ENCODE data around the gene TLE5.
A peak's percentile ranks its signal among the peaks of the same experiment; 100 is the strongest.

TLE5 gene

DNA sequence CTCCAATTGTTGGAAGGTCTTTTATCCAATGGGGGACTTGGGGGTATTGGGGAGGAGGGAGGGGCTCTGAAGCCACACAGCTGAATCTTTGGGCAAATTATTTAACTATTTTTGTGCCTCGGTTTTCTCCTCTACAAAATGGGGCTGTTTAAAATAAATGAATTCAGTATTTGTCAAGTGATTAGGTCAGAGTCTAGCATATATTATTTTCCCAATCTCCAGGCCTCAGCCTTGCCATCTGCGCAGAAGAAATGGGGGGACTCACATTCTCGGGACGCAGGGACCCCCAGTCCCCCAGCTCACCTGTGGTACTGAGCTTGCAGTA, 1.5 kb downstream of the TLE5 start:
- Histone ChIP-seq H3K9me3 (ENCODE audit: insufficient read depth, low read length) (no peaks in the 10 kb centered on the region), H3K9me2 (replicated peaks; ENCODE audit: insufficient read depth, low read length) (no peaks in the 10 kb centered on the region), H3K79me2 (ENCODE audit: insufficient read depth, low read length) (no peaks in the 10 kb centered on the region; the same call in 1 of the 2 replicates), H4K20me1 (ENCODE audit: low read depth, low read length) (no peaks in the 10 kb centered on the region), H3K27ac (ENCODE audit: low read depth, low read length) (peak overlapping the region; percentile 94), H3K36me3 (ENCODE audit: low read length) (no peaks in the 10 kb centered on the region), H3F3A (ENCODE audit: insufficient read depth) (peaks cover 19% of the 10 kb centered on the region), H3K4me2 (ENCODE audit: low read depth, low read length, poor library complexity, severe bottlenecking) (peak overlapping the region; percentile 66), H2AFZ (ENCODE audit: low read depth, low read length, severe bottlenecking) (no peak overlapping the region), H3K9ac (ENCODE audit: low read length) (peak overlapping the region; percentile 84), H3K4me3 (ENCODE audit: insufficient read depth, low read length, poor library complexity, severe bottlenecking) (peak overlapping the region; percentile 77), H3K27me3 (ENCODE audit: low read length) (no peaks in the 10 kb centered on the region)
- TF ChIP-seq, protein P1, sequence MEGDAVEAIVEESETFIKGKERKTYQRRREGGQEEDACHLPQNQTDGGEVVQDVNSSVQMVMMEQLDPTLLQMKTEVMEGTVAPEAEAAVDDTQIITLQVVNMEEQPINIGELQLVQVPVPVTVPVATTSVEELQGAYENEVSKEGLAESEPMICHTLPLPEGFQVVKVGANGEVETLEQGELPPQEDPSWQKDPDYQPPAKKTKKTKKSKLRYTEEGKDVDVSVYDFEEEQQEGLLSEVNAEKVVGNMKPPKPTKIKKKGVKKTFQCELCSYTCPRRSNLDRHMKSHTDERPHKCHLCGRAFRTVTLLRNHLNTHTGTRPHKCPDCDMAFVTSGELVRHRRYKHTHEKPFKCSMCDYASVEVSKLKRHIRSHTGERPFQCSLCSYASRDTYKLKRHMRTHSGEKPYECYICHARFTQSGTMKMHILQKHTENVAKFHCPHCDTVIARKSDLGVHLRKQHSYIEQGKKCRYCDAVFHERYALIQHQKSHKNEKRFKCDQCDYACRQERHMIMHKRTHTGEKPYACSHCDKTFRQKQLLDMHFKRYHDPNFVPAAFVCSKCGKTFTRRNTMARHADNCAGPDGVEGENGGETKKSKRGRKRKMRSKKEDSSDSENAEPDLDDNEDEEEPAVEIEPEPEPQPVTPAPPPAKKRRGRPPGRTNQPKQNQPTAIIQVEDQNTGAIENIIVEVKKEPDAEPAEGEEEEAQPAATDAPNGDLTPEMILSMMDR (IDR thresholded peaks at IDR 0.05; ENCODE audit: insufficient read depth, low read length, poor library complexity, severe bottlenecking) = no peak
- no peak for TF ChIP-seq EZH2phosphoT487 (conservative IDR thresholded peaks at IDR 0.05; ENCODE audit: low read length)

DNA sequence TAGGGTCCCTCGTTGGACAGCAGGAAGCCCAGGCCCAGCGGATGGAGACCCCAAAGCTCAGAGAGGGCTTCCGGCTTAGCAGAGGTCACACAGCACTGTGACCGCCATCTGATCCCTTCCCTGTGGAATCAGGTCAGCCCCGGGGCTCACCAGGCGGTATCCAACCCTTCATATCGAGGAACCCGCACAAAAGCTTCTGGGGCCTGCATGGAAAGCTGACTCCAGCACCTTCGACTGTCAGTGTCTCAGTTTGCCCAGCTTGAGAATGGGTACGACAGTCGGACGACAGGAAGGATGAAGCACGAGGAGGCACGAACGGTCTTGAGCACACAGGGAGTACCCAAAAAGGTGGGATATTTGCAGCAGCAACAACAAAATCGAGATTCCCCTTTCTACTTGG, 2.6 kb downstream of the TLE5 start:
- H3K9ac ChIP-seq (ENCODE audit: low read length) = no peak overlapping the region
- no peaks in the 10 kb centered on the region for H3K9me2 ChIP-seq (replicated peaks; ENCODE audit: insufficient read depth, low read length)
- H3K27me3 ChIP-seq (ENCODE audit: low read length) = no peaks in the 10 kb centered on the region
- no peak for TF ChIP-seq EZH2phosphoT487 (conservative IDR thresholded peaks at IDR 0.05; ENCODE audit: low read length)
- TF ChIP-seq, protein P1 (IDR thresholded peaks at IDR 0.05; ENCODE audit: insufficient read depth, low read length, poor library complexity, severe bottlenecking) = no peak
- H3F3A ChIP-seq (ENCODE audit: insufficient read depth) = peaks cover 19% of the 10 kb centered on the region
- no peaks in the 10 kb centered on the region; the same call in 1 of the 2 replicates for H3K79me2 ChIP-seq (ENCODE audit: insufficient read depth, low read length)
- no peaks in the 10 kb centered on the region for H3K9me3 ChIP-seq (ENCODE audit: insufficient read depth, low read length)
- H3K36me3 ChIP-seq (ENCODE audit: low read length) = no peaks in the 10 kb centered on the region
- no peak overlapping the region for H3K27ac ChIP-seq (ENCODE audit: low read depth, low read length)
- H4K20me1 ChIP-seq (ENCODE audit: low read depth, low read length) = no peaks in the 10 kb centered on the region
- H2AFZ ChIP-seq (ENCODE audit: low read depth, low read length, severe bottlenecking) = no peak overlapping the region
- no peak overlapping the region for H3K4me3 ChIP-seq (ENCODE audit: insufficient read depth, low read length, poor library complexity, severe bottlenecking)
- no peak overlapping the region for H3K4me2 ChIP-seq (ENCODE audit: low read depth, low read length, poor library complexity, severe bottlenecking)

GRCh38 chr19:3058821-3059314, 3.4 kb downstream of the TLE5 start:
- H3K36me3 ChIP-seq (ENCODE audit: low read length) = no peaks in the 10 kb centered on the region
- H3K9me3 ChIP-seq (ENCODE audit: insufficient read depth, low read length) = no peaks in the 10 kb centered on the region
- no peak overlapping the region for H3K4me3 ChIP-seq (ENCODE audit: insufficient read depth, low read length, poor library complexity, severe bottlenecking)
- no peaks in the 10 kb centered on the region; the same call in 1 of the 2 replicates for H3K79me2 ChIP-seq (ENCODE audit: insufficient read depth, low read length)
- H3K9ac ChIP-seq (ENCODE audit: low read length) = no peak overlapping the region
- TF ChIP-seq, protein P1 (IDR thresholded peaks at IDR 0.05; ENCODE audit: insufficient read depth, low read length, poor library complexity, severe bottlenecking) = no peak
- TF ChIP-seq EZH2phosphoT487 (conservative IDR thresholded peaks at IDR 0.05; ENCODE audit: low read length) = no peak
- H3K9me2 ChIP-seq (replicated peaks; ENCODE audit: insufficient read depth, low read length) = no peaks in the 10 kb centered on the region
- no peak overlapping the region for H3K27ac ChIP-seq (ENCODE audit: low read depth, low read length)
- no peaks in the 10 kb centered on the region for H4K20me1 ChIP-seq (ENCODE audit: low read depth, low read length)
- no peak overlapping the region for H2AFZ ChIP-seq (ENCODE audit: low read depth, low read length, severe bottlenecking)
- peaks cover 19% of the 10 kb centered on the region for H3F3A ChIP-seq (ENCODE audit: insufficient read depth)
- no peaks in the 10 kb centered on the region for H3K27me3 ChIP-seq (ENCODE audit: low read length)
- H3K4me2 ChIP-seq (ENCODE audit: low read depth, low read length, poor library complexity, severe bottlenecking) = no peak overlapping the region

Data from SU-DHL-6 (cell line).